Mesenchymal stem cell (in vitro differentiated cells and primary cell): Measurements from ENCODE around the gene IFT122.

Source experiments
- DNase-seq: peaks from one replicate; pipeline ENCODE4 v3.0.0-alpha.2; 2013
- H2AFZ ChIP-seq: one replicate; pipeline ENCODE4 v1.6.1; 2013; ENCODE audit warnings: low read depth, mild to moderate bottlenecking, control low read depth, inconsistent platforms, low read length, moderate library complexity
- H2AK5ac ChIP-seq: 2 replicates; pipeline ENCODE4 v1.6.1; 2013; ENCODE audit warnings: low read length, moderate library complexity, mild to moderate bottlenecking, inconsistent platforms; ENCODE audit not compliant: severe bottlenecking
- H2BK120ac ChIP-seq: one replicate; pipeline ENCODE4 v1.6.1; 2013; ENCODE audit warnings: low read depth, mild to moderate bottlenecking, inconsistent platforms, low read length, moderate library complexity
- H2BK12ac ChIP-seq, 2 experiments: one replicate each; pipeline ENCODE4 v1.6.1; 2013; ENCODE audit warnings: inconsistent platforms in 2 of 2, low read length in 2 of 2, mild to moderate bottlenecking in 2 of 2, moderate library complexity in 2 of 2, control low read depth in 1 of 2
- H2BK15ac ChIP-seq: one replicate; pipeline ENCODE4 v1.6.1; 2013; ENCODE audit warnings: mild to moderate bottlenecking, low read depth, inconsistent platforms; ENCODE audit not compliant: poor library complexity, severe bottlenecking
- H2BK5ac ChIP-seq: 2 replicates; pipeline ENCODE4 v1.6.1; 2013; ENCODE audit warnings: low read depth, mild to moderate bottlenecking, low read length, control low read depth, inconsistent platforms; ENCODE audit not compliant: poor library complexity, severe bottlenecking
- H3K14ac ChIP-seq, 2 experiments: one replicate each; pipeline ENCODE4 v1.6.1; 2013; ENCODE audit warnings: inconsistent platforms in 2 of 2, low read length in 2 of 2, control low read depth in 1 of 2, mild to moderate bottlenecking in 1 of 2, moderate library complexity in 1 of 2
- H3K18ac ChIP-seq, 2 experiments: one replicate each; pipeline ENCODE4 v1.6.1; 2013; ENCODE audit warnings: inconsistent platforms in 2 of 2, low read length in 2 of 2, control low read depth in 1 of 2, low read depth in 1 of 2, mild to moderate bottlenecking in 1 of 2
- H3K23ac ChIP-seq, 2 experiments: one replicate each; pipeline ENCODE4 v1.6.1; 2013; ENCODE audit warnings: inconsistent platforms in 2 of 2, low read length in 2 of 2, mild to moderate bottlenecking in 2 of 2, moderate library complexity in 2 of 2, control low read depth in 1 of 2
- H3K27ac ChIP-seq: 2 replicates; pipeline ENCODE4 v1.5.1; 2013; ENCODE audit warnings: mild to moderate bottlenecking, moderate library complexity, low read length, control low read depth, inconsistent platforms; ENCODE audit not compliant: poor library complexity, severe bottlenecking
- H3K27me3 ChIP-seq, 2 experiments: 2 replicates each; pipeline versions ENCODE4 v1.6.1 to v1.7.0; 2013; ENCODE audit warnings: low read length in 2 of 2, mild to moderate bottlenecking in 2 of 2, moderate library complexity in 2 of 2, control low read depth in 1 of 2, inconsistent platforms in 1 of 2; ENCODE audit not compliant: control insufficient read depth in 1 of 2, insufficient read depth in 1 of 2
- H3K36me3 ChIP-seq, 2 experiments: 2 replicates each; pipeline versions ENCODE4 v1.6.1 to v1.7.0; 2013; ENCODE audit warnings: low read length in 2 of 2, control low read depth in 1 of 2, inconsistent platforms in 1 of 2, low read depth in 1 of 2, mild to moderate bottlenecking in 1 of 2; ENCODE audit not compliant: insufficient read depth in 2 of 2, control insufficient read depth in 1 of 2
- H3K4ac ChIP-seq, 2 experiments: one replicate each; pipeline ENCODE4 v1.6.1; 2013; ENCODE audit warnings: inconsistent platforms in 2 of 2, low read length in 2 of 2, mild to moderate bottlenecking in 2 of 2, moderate library complexity in 2 of 2, control low read depth in 1 of 2, low read depth in 1 of 2
- H3K4me1 ChIP-seq: 2 replicates; pipeline ENCODE4 v1.6.1; 2013; ENCODE audit warnings: low read depth, low read length, control low read depth; ENCODE audit not compliant: control insufficient read depth, insufficient read depth
- H3K4me2 ChIP-seq: 2 replicates; pipeline ENCODE4 v1.6.1; 2013; ENCODE audit warnings: low read length, mild to moderate bottlenecking, inconsistent platforms; ENCODE audit not compliant: poor library complexity, severe bottlenecking
- H3K4me3 ChIP-seq, 2 experiments: 2 replicates each; pipeline versions ENCODE4 v1.5.1 to v1.7.0; 2013; ENCODE audit warnings: low read length in 2 of 2, mild to moderate bottlenecking in 2 of 2, control low read depth in 1 of 2, low read depth in 1 of 2; ENCODE audit not compliant: insufficient read depth in 1 of 2
- H3K79me1 ChIP-seq: replicated peaks from 2 replicates; pipeline ENCODE4 v1.6.1; 2013; ENCODE audit warnings: mild to moderate bottlenecking, control low read depth, low read length, inconsistent platforms; ENCODE audit not compliant: poor library complexity, severe bottlenecking
- H3K9ac ChIP-seq: 2 replicates; pipeline ENCODE4 v1.7.0; 2013; ENCODE audit warnings: mild to moderate bottlenecking, low read length, moderate library complexity
- H3K9me3 ChIP-seq: 2 replicates; pipeline ENCODE4 v1.7.0; 2013; ENCODE audit warnings: mild to moderate bottlenecking, low read length; ENCODE audit not compliant: control insufficient read depth
- H4K8ac ChIP-seq: one replicate; pipeline ENCODE4 v1.6.1; 2013; ENCODE audit warnings: inconsistent platforms, mild to moderate bottlenecking, low read length, moderate library complexity
- H4K91ac ChIP-seq: one replicate; pipeline ENCODE4 v1.6.1; 2013; ENCODE audit warnings: mild to moderate bottlenecking, low read length, inconsistent platforms
- WGBS: methylation state at CpG from one replicate; pipeline ENCODE4 v1.1.7; 2013; ENCODE audit warnings: mixed read lengths; 5-methylcytosine and 5-hydroxymethylcytosine counted together

IFT122 gene

GRCh38 chr3:129532261-129532660 is 92.2 kb downstream of the IFT122 start:
- H3K27me3 ChIP-seq: no peaks in the 10 kb centered on the region
- no peak overlapping the region for H3K9ac ChIP-seq
- no peak overlapping the region for H2AFZ ChIP-seq
- no peak overlapping the region for H3K4me3 ChIP-seq
- H3K4ac ChIP-seq: no peak overlapping the region
- H3K18ac ChIP-seq: peak overlapping the region in 1 of 2 experiments; percentile 30
- no peak overlapping the region for H4K8ac ChIP-seq
- H2BK15ac ChIP-seq: no peak overlapping the region
- no peak for DNase-seq
- H3K23ac ChIP-seq: no peak overlapping the region
- peak overlapping the region; percentile 61 for H2AK5ac ChIP-seq
- H3K27ac ChIP-seq: no peak overlapping the region
- H4K91ac ChIP-seq: no peak overlapping the region
- H3K79me1 ChIP-seq: no peaks in the 10 kb centered on the region
- H3K4me2 ChIP-seq: no peak overlapping the region
- H2BK12ac ChIP-seq: no peak overlapping the region
- H2BK120ac ChIP-seq: no peak overlapping the region
- H3K9me3 ChIP-seq: no peaks in the 10 kb centered on the region
- H2BK5ac ChIP-seq: no peak overlapping the region
- WGBS: 94% methylated on average over 20 of the region's 20 CpGs
- peaks cover 32% of the 10 kb centered on the region for H3K4me1 ChIP-seq
- H3K36me3 ChIP-seq: no peaks in the 10 kb centered on the region
- H3K14ac ChIP-seq: no peak overlapping the region

- Histone ChIP-seq H2AFZ (no peak overlapping the region), H3K18ac (no peak overlapping the region), H3K4me2 (no peak overlapping the region), H4K91ac (no peak overlapping the region), H3K23ac (no peak overlapping the region), H3K4me1 (peaks cover 32% of the 10 kb centered on the region), H3K27ac (no peak overlapping the region), H2AK5ac (no peak overlapping the region), H3K79me1 (no peaks in the 10 kb centered on the region), H2BK12ac (no peak overlapping the region), H2BK15ac (no peak overlapping the region), H3K4me3 (no peak overlapping the region), H3K27me3 (no peaks in the 10 kb centered on the region), H3K9me3 (no peaks in the 10 kb centered on the region), H3K14ac (no peak overlapping the region), H3K9ac (no peak overlapping the region), H2BK5ac (no peak overlapping the region), H3K4ac (no peak overlapping the region), H2BK120ac (no peak overlapping the region), H3K36me3 (no peaks in the 10 kb centered on the region), H4K8ac (no peak overlapping the region)
- 96% methylated on average over 14 of the region's 16 CpGs for WGBS
- DNase-seq: no peak
Measured at GRCh38 chr3:129533406-129533805, 93.4 kb downstream of the IFT122 start.

- H3K4me2 ChIP-seq: peak overlapping the region; percentile 31
- no peak overlapping the region for H3K23ac ChIP-seq
- H3K27ac ChIP-seq: no peak overlapping the region
- no peaks in the 10 kb centered on the region for H3K27me3 ChIP-seq
- no peak overlapping the region for H2BK120ac ChIP-seq
- no peaks in the 10 kb centered on the region for H3K36me3 ChIP-seq
- no peak overlapping the region for H2BK15ac ChIP-seq
- no peak overlapping the region for H3K9ac ChIP-seq
- no peaks in the 10 kb centered on the region for H3K79me1 ChIP-seq
- peak overlapping the region; percentile 33 for H2AK5ac ChIP-seq
- H2BK12ac ChIP-seq: no peak overlapping the region
- no peak overlapping the region for H3K4me3 ChIP-seq
- no peak overlapping the region for H4K8ac ChIP-seq
- H2AFZ ChIP-seq: no peak overlapping the region
- H3K4me1 ChIP-seq: peaks cover 26% of the 10 kb centered on the region
- H3K9me3 ChIP-seq: no peaks in the 10 kb centered on the region
- no peak overlapping the region for H3K14ac ChIP-seq
- no peak for DNase-seq
- no peak overlapping the region for H2BK5ac ChIP-seq
- H4K91ac ChIP-seq: no peak overlapping the region
- no peak overlapping the region for H3K18ac ChIP-seq
- 83% methylated on average over 4 of the region's 4 CpGs for WGBS
- H3K4ac ChIP-seq: no peak overlapping the region
Measured at GRCh38 chr3:129534428-129535027, 94.5 kb downstream of the IFT122 start.

- H4K91ac ChIP-seq: no peak overlapping the region
- H3K27me3 ChIP-seq: no peaks in the 10 kb centered on the region
- H3K18ac ChIP-seq: no peak overlapping the region
- H3K9me3 ChIP-seq: no peaks in the 10 kb centered on the region
- no peak overlapping the region for H3K27ac ChIP-seq
- H3K4ac ChIP-seq: no peak overlapping the region
- H3K79me1 ChIP-seq: no peaks in the 10 kb centered on the region
- H3K23ac ChIP-seq: no peak overlapping the region
- no peak overlapping the region for H2BK5ac ChIP-seq
- H3K14ac ChIP-seq: no peak overlapping the region
- no peak overlapping the region for H3K4me3 ChIP-seq
- H3K36me3 ChIP-seq: no peaks in the 10 kb centered on the region
- H2AK5ac ChIP-seq: no peak overlapping the region
- H3K4me1 ChIP-seq: peaks cover 25% of the 10 kb centered on the region
- H2BK12ac ChIP-seq: no peak overlapping the region
- H2BK120ac ChIP-seq: no peak overlapping the region
- H4K8ac ChIP-seq: no peak overlapping the region
- H3K9ac ChIP-seq: no peak overlapping the region
- DNase-seq: no peak
- H2AFZ ChIP-seq: no peak overlapping the region
- WGBS: 100% methylated on average over 1 of the region's 1 CpG
- no peak overlapping the region for H2BK15ac ChIP-seq
- no peak overlapping the region for H3K4me2 ChIP-seq
Measured at GRCh38 chr3:129535075-129535474, 95.1 kb downstream of the IFT122 start.
